H1 (cell line): ENCODE measurements around the gene GPC3. TPM values are rescaled to one million over a fixed set of nuclear protein-coding genes. Genes with fewer than 3 reads are reported as not detected.

ENCODE experiments used
- CTBP2 ChIP-seq: IDR thresholded peaks from 2 replicates; pipeline ENCODE4 v1.7.0; 2011; ENCODE audit warnings: borderline replicate concordance, mild to moderate bottlenecking, moderate library complexity, mixed read lengths, low read length; ENCODE audit not compliant: insufficient read depth, insufficient read length
- TAF1 ChIP-seq: IDR thresholded peaks from 2 replicates; pipeline ENCODE4 v1.6.1; 2011; ENCODE audit warnings: mild to moderate bottlenecking, low read depth, low read length
- TAF7 ChIP-seq: optimal IDR thresholded peaks from 2 replicates; pipeline ENCODE3; 2011; ENCODE audit warnings: low read depth, mild to moderate bottlenecking, inconsistent platforms, low read length, moderate library complexity, borderline replicate concordance
- polyA plus RNA-seq, 7 experiments: library from polyadenylated mRNA; depleted of rRNA in 3 of 7; stranded (reverse) in 5 of 7; unstranded in 2 of 7; fragments of >200 nt in 5 of 7; fragments of 200-250 nt in 2 of 7; gene quantifications; 1 replicate in 5 of 7; 2 replicates in 1 of 7; 4 replicates in 1 of 7; pipeline versions ENCODE4 v1.2.1 to v1.2.3, GENCODE V29; 2011 to 2013; ENCODE audit warnings: missing spikeins in 2 of 7, mixed read lengths in 2 of 7
- total RNA-seq: library from RNA; stranded (reverse); fragmentation: NEBNext Ultra II Directional; extraction: Animal tissue kit (Norgen Biotek cat#: 25700); gene quantifications from 2 replicates; pipeline ENCODE4 v1.2.1, GENCODE V29; 2021

The GPC3 gene
- total and polyA plus RNA-seq, 2 of the 8 experiments (the other 6 are each of a cell fraction or from before 2014, with no cell fraction given) = 64.8 to 71.9 TPM

DNA sequence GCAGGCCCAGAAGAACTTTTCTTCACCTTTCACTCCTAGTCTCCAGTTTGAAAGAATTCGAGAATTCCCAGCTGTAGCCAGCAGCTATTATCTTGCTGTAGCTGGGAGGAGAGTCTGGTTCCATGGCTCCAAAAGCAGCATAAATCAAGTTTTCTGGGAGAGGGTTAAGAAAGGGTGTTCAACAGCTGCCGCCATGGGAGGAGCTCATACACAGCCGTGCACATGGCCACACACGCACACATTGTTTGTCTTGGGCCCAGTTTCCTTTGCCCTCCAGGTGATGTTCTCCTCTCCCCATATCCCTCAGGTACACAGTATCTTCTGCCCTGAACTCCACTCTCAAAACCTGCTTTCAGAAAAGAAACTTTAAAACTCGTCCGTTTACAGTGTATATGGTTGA, 4.1 kb upstream of the GPC3 start (continued):
- TF ChIP-seq TAF7 (no peak), CTBP2 (no peak), TAF1 (no peak)
